PC-9 (cell line): ENCODE measurements around the gene FMNL1.

ENCODE experiments used
- EZH2 ChIP-seq: fragments of 200-600 bp; sonication (generic); IDR thresholded peaks from 2 replicates; pipeline ENCODE4 v1.8.0; 2017; ENCODE audit warnings: antibody characterized with exemption, low read depth
- TF ChIP-seq, protein P1 (sequence below): fragments of 200-600 bp; sonication (generic); conservative IDR thresholded peaks from 2 replicates; pipeline ENCODE4 v1.6.1; 2017; ENCODE audit warnings: mixed run types, antibody characterized with exemption, mild to moderate bottlenecking, moderate library complexity

DNA sequence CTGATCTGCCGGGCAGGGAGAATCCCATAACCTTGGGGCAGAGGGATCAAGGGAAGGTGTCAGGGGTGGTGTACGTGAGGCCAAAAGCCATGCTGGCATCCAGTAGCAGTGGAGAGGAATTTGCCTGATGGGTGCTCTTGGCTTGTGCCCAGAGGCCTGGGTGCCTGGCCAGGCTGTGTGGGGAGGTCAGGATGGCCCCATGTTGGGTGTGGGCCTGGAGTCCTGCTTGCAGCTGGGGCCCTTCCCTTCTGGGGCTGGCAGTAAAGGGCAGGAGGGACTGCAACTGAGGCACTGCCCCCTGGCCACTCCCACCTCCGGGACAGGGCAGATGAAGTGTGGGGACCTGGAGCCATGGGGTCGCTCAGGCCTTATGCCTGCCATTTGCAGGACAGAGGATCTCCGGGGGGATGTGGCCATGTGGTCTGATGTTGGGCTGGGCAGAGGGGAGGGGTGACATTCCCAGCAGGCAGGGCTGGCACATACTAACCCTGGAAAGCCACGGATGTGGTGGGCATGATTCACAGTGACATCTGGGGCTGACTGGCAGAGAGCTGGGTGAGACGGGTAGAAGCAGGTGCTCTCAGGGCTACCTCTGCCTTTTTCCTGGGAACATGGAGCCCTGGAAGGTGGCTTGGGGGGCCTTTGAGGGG lies 3.5 kb downstream of the FMNL1 start:
- TF ChIP-seq EZH2: no peak
- TF ChIP-seq, protein P1, sequence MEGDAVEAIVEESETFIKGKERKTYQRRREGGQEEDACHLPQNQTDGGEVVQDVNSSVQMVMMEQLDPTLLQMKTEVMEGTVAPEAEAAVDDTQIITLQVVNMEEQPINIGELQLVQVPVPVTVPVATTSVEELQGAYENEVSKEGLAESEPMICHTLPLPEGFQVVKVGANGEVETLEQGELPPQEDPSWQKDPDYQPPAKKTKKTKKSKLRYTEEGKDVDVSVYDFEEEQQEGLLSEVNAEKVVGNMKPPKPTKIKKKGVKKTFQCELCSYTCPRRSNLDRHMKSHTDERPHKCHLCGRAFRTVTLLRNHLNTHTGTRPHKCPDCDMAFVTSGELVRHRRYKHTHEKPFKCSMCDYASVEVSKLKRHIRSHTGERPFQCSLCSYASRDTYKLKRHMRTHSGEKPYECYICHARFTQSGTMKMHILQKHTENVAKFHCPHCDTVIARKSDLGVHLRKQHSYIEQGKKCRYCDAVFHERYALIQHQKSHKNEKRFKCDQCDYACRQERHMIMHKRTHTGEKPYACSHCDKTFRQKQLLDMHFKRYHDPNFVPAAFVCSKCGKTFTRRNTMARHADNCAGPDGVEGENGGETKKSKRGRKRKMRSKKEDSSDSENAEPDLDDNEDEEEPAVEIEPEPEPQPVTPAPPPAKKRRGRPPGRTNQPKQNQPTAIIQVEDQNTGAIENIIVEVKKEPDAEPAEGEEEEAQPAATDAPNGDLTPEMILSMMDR: no peak
